Smooth muscle cell (in vitro differentiated cells): ENCODE data around the gene ASPN. TPM values are rescaled to one million over a fixed set of nuclear protein-coding genes. Genes with fewer than 3 reads are reported as not detected.

ENCODE experiments used
- DNase-seq: peaks from one replicate; lab custom pipeline; 2025; ENCODE audit not compliant: unreplicated experiment; lab: John Stamatoyannopoulos, UW
- H2AFZ ChIP-seq: fragments of 200-600 bp; sonication (generic); 2 replicates; pipeline ENCODE4 v1.6.0; 2016; ENCODE audit warnings: antibody characterized with exemption, low read depth, mild to moderate bottlenecking
- H3F3A ChIP-seq: fragments of 200-600 bp; sonication (generic); 2 replicates; pipeline ENCODE4 v1.6.0; 2017; ENCODE audit warnings: antibody characterized with exemption, low read depth
- H3K27ac ChIP-seq: fragments of 200-600 bp; sonication (generic); 2 replicates; pipeline ENCODE4 v1.5.1; 2016; ENCODE audit warnings: low read depth, mild to moderate bottlenecking
- H3K27me3 ChIP-seq: fragments of 200-600 bp; sonication (generic); 2 replicates; pipeline ENCODE4 v1.6.1; 2016; ENCODE audit warnings: low read depth, mild to moderate bottlenecking
- H3K36me3 ChIP-seq: fragments of 200-600 bp; sonication (generic); 2 replicates; pipeline ENCODE4 v1.5.1; 2016; ENCODE audit warnings: low read depth
- H3K4me1 ChIP-seq: fragments of 200-600 bp; sonication (generic); 2 replicates; pipeline ENCODE4 v1.5.1; 2016; ENCODE audit warnings: low read depth
- H3K4me2 ChIP-seq: fragments of 200-600 bp; sonication (generic); 2 replicates; pipeline ENCODE4 v1.6.0; 2016; ENCODE audit warnings: mild to moderate bottlenecking
- H3K4me3 ChIP-seq: fragments of 200-600 bp; sonication (generic); 2 replicates; pipeline ENCODE4 v1.5.1; 2016; ENCODE audit warnings: mild to moderate bottlenecking
- H3K79me2 ChIP-seq: fragments of 200-600 bp; sonication (generic); 2 replicates; pipeline ENCODE4 v1.6.0; 2016; ENCODE audit warnings: low read depth, mild to moderate bottlenecking
- H3K9ac ChIP-seq: fragments of 200-600 bp; sonication (generic); 2 replicates; pipeline ENCODE4 v1.6.0; 2016; ENCODE audit warnings: low read depth
- H3K9me3 ChIP-seq: fragments of 200-600 bp; sonication (generic); replicated peaks from 2 replicates; pipeline ENCODE4 v1.5.1; 2016; ENCODE audit warnings: low read depth
- H4K20me1 ChIP-seq: fragments of 200-600 bp; sonication (generic); 2 replicates; pipeline ENCODE4 v1.6.0; 2016; ENCODE audit warnings: low read depth
- WGBS: methylation state at CpG from one replicate; pipeline ENCODE4 v1.1.7; 2016; ENCODE audit warnings: low lambda C conversion rate; 5-methylcytosine and 5-hydroxymethylcytosine counted together
- polyA plus RNA-seq: library from polyadenylated mRNA; unstranded; fragments of >200 nt; fragmentation: Nextera tagmentation; extraction: Ambion mirVana; gene quantifications from 2 replicates; pipeline ENCODE4 v1.2.1, GENCODE V29; 2016
- total RNA-seq: library from RNA; depleted of rRNA; stranded (reverse); fragments of >200 nt; gene quantifications from 2 replicates; pipeline ENCODE4 v1.2.3, GENCODE V29; 2014
- TF ChIP-seq, protein P1 (sequence below): fragments of 200-600 bp; sonication (generic); IDR thresholded peaks from 2 replicates; pipeline ENCODE4 v1.5.1; 2017; ENCODE audit warnings: borderline replicate concordance, mild to moderate bottlenecking, antibody characterized with exemption; ENCODE audit not compliant: insufficient read depth, poor library complexity, severe bottlenecking

The ASPN gene
- total and polyA plus RNA-seq, 2 experiments from 2014 or later = 17.0 to 30.0 TPM

DNA sequence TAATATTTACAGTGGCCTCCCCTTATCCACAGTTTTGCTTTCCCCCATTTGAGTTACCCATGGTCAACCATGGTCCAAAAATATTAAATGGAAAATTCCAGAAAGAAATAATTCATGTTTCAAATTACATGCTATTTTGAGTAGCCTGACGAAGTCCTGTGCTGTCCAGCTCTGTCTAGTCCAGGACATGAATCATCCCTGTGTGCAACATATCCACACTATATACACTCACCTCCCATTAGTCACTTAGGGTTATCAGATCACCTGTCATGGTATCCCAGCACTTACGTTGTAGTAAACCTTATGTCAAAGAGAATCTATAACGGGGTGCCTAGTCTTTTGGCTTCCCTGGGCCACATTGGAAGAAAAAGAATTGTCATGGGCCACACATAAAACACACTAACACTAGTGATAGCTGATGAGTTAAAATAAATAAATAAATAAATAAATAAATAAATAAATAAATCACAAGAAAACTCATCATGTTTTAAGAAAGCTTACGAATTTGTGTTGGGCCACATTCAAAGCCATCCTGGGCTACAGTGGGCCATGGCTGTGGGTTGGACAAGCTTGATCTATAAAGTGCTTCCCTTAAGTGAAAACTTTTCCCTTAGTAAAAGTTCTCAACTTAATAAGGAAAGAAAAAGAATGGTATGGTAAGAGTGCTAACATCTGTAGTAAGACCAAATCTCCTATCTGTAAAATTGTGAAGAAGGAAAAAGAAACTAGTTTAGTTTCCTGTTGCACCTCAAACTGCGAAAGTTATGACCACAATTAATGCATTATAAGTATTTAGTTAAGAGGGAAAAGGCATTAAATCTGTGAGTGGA is 42.2 kb downstream of the ASPN start:
- Histone ChIP-seq H3K27ac (peak overlapping the region; percentile 41), H3K4me2 (peak overlapping the region; percentile 10), H4K20me1 (no peaks in the 10 kb centered on the region), H3K36me3 (no peaks in the 10 kb centered on the region), H2AFZ (no peak overlapping the region), H3F3A (no peaks in the 10 kb centered on the region), H3K9me3 (no peaks in the 10 kb centered on the region), H3K9ac (no peak overlapping the region), H3K4me3 (no peak overlapping the region), H3K79me2 (no peaks in the 10 kb centered on the region), H3K4me1 (no peaks in the 10 kb centered on the region), H3K27me3 (no peaks in the 10 kb centered on the region)
- 62% methylated on average over 5 of the region's 5 CpGs for WGBS
- no peak for DNase-seq
- TF ChIP-seq, protein P1, sequence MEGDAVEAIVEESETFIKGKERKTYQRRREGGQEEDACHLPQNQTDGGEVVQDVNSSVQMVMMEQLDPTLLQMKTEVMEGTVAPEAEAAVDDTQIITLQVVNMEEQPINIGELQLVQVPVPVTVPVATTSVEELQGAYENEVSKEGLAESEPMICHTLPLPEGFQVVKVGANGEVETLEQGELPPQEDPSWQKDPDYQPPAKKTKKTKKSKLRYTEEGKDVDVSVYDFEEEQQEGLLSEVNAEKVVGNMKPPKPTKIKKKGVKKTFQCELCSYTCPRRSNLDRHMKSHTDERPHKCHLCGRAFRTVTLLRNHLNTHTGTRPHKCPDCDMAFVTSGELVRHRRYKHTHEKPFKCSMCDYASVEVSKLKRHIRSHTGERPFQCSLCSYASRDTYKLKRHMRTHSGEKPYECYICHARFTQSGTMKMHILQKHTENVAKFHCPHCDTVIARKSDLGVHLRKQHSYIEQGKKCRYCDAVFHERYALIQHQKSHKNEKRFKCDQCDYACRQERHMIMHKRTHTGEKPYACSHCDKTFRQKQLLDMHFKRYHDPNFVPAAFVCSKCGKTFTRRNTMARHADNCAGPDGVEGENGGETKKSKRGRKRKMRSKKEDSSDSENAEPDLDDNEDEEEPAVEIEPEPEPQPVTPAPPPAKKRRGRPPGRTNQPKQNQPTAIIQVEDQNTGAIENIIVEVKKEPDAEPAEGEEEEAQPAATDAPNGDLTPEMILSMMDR = no peak

DNA sequence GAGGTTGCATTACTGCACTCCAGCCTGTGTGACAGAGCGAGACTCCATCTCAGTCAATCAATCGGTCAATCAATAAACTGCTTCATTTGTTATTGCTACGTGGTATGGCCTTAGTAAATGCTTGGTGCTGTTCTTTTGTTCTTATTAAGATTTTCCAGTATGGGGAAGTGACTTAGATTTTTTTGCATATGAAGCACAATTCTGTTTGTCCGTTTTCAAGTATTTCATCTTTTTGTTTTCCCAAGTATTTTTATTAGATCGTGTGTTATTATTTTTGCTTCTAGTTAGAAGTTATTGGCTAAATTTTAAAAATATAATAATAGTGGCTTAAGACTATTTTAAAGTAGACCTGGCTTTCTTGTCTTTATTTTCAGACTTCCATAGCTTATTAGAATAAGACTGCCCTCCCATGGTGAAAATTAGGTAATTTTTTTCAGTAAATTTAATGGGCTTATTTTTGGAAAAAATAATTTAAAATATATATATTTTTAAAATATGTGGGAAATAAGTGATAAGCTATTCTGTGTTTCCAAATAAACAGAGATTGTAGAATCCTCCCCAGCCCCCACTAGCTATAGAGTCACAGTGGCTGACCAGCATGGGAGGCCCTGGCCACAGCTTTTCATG is 43.3 kb downstream of the ASPN start:
- 90% methylated on average over 5 of the region's 5 CpGs for WGBS
- H3K9ac ChIP-seq = no peak overlapping the region

DNA sequence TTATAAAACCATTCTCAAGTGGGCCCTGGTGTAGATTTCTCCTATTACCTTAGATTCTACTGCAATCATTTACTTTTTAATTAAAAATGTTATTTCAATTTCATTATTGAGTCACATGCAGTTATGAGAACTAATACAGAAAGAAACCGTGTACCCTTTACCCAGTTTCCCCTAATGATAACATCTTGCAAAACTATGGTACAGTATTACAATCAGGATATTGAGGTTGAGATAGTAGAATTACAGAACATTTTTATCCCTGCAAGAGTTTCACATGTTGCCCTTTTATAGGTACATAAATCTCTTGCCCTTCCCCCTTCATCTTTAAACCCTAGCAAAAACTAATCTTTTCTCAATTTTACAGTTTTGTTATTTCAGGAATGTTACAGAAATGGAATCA is 47.0 kb downstream of the ASPN start:
- WGBS = 94% methylated on average over 1 of the region's 1 CpG
- H2AFZ ChIP-seq = no peak overlapping the region
- H4K20me1 ChIP-seq = no peaks in the 10 kb centered on the region
- no peak overlapping the region for H3K4me3 ChIP-seq
- TF ChIP-seq, protein P1 = no peak
- no peaks in the 10 kb centered on the region for H3K79me2 ChIP-seq
- DNase-seq = no peak
- no peaks in the 10 kb centered on the region for H3K9me3 ChIP-seq
- no peak overlapping the region for H3K9ac ChIP-seq
- H3K4me2 ChIP-seq = no peak overlapping the region
- no peaks in the 10 kb centered on the region for H3F3A ChIP-seq
- H3K27ac ChIP-seq = no peak overlapping the region
- H3K36me3 ChIP-seq = no peaks in the 10 kb centered on the region
- no peaks in the 10 kb centered on the region for H3K27me3 ChIP-seq
- no peaks in the 10 kb centered on the region for H3K4me1 ChIP-seq

More for the DNA sequence above, 43.3 kb downstream of the ASPN start:
- H3K4me3 ChIP-seq = no peak overlapping the region
- no peak overlapping the region for H3K4me2 ChIP-seq
- no peaks in the 10 kb centered on the region for H3K79me2 ChIP-seq
- no peaks in the 10 kb centered on the region for H3K27me3 ChIP-seq
- H2AFZ ChIP-seq = no peak overlapping the region
- DNase-seq = no peak
- no peaks in the 10 kb centered on the region for H3K36me3 ChIP-seq
- H3K9me3 ChIP-seq = no peaks in the 10 kb centered on the region
- no peaks in the 10 kb centered on the region for H4K20me1 ChIP-seq
- H3K4me1 ChIP-seq = no peaks in the 10 kb centered on the region
- no peak overlapping the region for H3K27ac ChIP-seq
- H3F3A ChIP-seq = no peaks in the 10 kb centered on the region
- TF ChIP-seq, protein P1 = peak; percentile 43
